ENCODE data around the gene PDE1A. TPM values are rescaled to one million over a fixed set of nuclear protein-coding genes. Genes with fewer than 3 reads are reported as not detected.

PDE1A gene
- total RNA-seq, 4 donors from 2014 or later, result 72.3 to 101 (median 85.7) TPM

- H3K27me3 ChIP-seq, result no peaks in the 10 kb centered on the region
- DNase-seq, result no peak
- no peak overlapping the region for H3K4me3 ChIP-seq (replicated peaks in 1 of 3)
- no peaks in the 10 kb centered on the region for H3K9me3 ChIP-seq
- H3K36me3 ChIP-seq, result no peaks in the 10 kb centered on the region
- no peaks in the 10 kb centered on the region for H3K4me1 ChIP-seq
- intact Hi-C loops (cut with DNase I), result loop anchor here (5.0 kb wide), 1 partner anchor 460 kb away; no protein-coding TSS in a partner anchor
- no peak for TF ChIP-seq POLR2A (IDR thresholded peaks at IDR 0.05)
- TF ChIP-seq, protein P1, sequence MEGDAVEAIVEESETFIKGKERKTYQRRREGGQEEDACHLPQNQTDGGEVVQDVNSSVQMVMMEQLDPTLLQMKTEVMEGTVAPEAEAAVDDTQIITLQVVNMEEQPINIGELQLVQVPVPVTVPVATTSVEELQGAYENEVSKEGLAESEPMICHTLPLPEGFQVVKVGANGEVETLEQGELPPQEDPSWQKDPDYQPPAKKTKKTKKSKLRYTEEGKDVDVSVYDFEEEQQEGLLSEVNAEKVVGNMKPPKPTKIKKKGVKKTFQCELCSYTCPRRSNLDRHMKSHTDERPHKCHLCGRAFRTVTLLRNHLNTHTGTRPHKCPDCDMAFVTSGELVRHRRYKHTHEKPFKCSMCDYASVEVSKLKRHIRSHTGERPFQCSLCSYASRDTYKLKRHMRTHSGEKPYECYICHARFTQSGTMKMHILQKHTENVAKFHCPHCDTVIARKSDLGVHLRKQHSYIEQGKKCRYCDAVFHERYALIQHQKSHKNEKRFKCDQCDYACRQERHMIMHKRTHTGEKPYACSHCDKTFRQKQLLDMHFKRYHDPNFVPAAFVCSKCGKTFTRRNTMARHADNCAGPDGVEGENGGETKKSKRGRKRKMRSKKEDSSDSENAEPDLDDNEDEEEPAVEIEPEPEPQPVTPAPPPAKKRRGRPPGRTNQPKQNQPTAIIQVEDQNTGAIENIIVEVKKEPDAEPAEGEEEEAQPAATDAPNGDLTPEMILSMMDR (IDR thresholded peaks at IDR 0.05), result no peak
- no peak overlapping the region for H3K27ac ChIP-seq
Measured at GRCh38 chr2:182187130-182187529, 239.7 kb downstream of the PDE1A start.

- Histone ChIP-seq H3K27ac (no peak overlapping the region), H3K27me3 (no peaks in the 10 kb centered on the region), H3K4me3 (replicated peaks in 1 of 3) (no peak overlapping the region), H3K4me1 (no peaks in the 10 kb centered on the region), H3K36me3 (no peaks in the 10 kb centered on the region), H3K9me3 (no peaks in the 10 kb centered on the region)
- intact Hi-C loops (cut with DNase I), result loop anchor here (5.0 kb wide), 1 partner anchor 461 kb away; no protein-coding TSS in a partner anchor
- TF ChIP-seq POLR2A (IDR thresholded peaks at IDR 0.05), result no peak
- TF ChIP-seq, protein P1 (IDR thresholded peaks at IDR 0.05), result peak; percentile 56 to 92 (median 78)
- 39 to 41% methylated on average over 4 of the region's 4 CpGs for WGBS, 2 donors
- DNase-seq, result no peak
Measured at GRCh38 chr2:182186132-182186735, 240.6 kb downstream of the PDE1A start.

DNA sequence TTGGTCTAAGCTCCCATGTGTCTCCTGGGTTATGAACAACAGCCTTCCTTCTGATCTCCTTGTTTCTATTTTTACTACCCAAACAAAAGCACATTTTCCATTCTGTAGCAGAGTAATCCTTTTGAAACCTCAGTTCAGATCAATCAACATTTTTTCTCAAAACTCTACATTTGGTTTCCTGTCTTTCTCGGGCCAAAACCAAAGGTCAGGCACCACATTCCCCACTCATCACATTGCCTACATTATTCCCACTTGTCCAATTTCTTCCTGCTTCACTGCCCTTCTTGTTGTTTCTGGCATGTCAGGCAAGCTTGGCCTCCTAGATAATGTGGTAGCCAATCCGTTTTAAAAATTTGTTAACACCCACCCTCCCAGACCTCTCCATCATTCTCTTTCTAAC is 244.4 kb downstream of the PDE1A start:
- Histone ChIP-seq H3K4me1 (no peaks in the 10 kb centered on the region), H3K27me3 (no peaks in the 10 kb centered on the region), H3K9me3 (no peaks in the 10 kb centered on the region), H3K27ac (no peak overlapping the region), H3K4me3 (replicated peaks in 1 of 3) (no peak overlapping the region), H3K36me3 (no peaks in the 10 kb centered on the region)
- no peak for DNase-seq
- intact Hi-C loops (cut with DNase I), result no loop called here
- WGBS, 2 donors, result 27 to 46% methylated on average over 2 of the region's 2 CpGs
- no peak for TF ChIP-seq POLR2A (IDR thresholded peaks at IDR 0.05)
- TF ChIP-seq, protein P1 (IDR thresholded peaks at IDR 0.05), result no peak

DNA sequence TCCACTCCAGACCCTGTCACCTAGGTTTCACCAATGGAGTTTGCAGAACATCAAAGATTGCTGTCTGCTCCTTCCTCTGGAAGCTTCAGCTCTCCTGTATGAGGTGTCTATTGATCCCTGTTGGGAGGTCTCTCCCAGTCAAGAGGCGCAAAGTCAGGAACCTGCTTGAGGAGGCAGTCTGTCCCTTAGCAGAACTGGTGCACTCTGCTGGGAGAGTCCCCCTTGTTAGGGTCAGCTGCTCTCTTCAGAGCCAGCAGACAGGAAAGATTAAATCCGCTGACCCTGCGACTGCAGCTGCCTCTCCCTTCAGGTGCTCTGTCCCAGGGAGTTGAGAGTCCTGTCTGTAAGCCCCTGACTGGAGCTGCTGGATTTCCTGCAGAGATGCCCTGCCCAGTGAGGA is 245.5 kb downstream of the PDE1A start:
- no peaks in the 10 kb centered on the region for H3K27me3 ChIP-seq
- no peak overlapping the region for H3K27ac ChIP-seq
- intact Hi-C loops (cut with DNase I), result no loop called here
- no peak for TF ChIP-seq POLR2A (IDR thresholded peaks at IDR 0.05)
- TF ChIP-seq, protein P1 (IDR thresholded peaks at IDR 0.05), result no peak
- DNase-seq, result no peak
- no peaks in the 10 kb centered on the region for H3K4me1 ChIP-seq
- H3K36me3 ChIP-seq, result no peaks in the 10 kb centered on the region
- 82 to 100% methylated on average over 1 to 3 of the region's 3 CpGs for WGBS, 2 donors
- no peaks in the 10 kb centered on the region for H3K9me3 ChIP-seq
- H3K4me3 ChIP-seq (replicated peaks in 1 of 3), result no peak overlapping the region

DNA sequence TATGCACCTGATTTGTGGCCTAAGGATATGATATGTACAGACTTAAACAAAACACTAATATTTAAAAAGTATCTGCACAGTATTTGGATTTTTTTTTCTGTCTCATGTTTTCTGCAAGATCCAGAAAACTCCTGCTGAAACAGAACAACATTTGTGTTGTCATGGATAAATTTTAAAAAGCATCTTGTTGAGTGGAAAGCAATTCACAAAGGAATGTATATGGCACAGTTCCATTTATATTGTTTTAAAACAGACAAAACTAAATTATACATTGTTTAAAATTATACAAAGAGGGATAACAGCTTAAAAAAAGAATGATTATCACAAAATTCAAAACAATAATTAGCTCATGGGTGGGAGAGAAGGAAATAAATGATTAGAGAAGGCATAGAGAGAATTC is 247.7 kb downstream of the PDE1A start:
- DNase-seq, result no peak
- Histone ChIP-seq H3K36me3 (no peaks in the 10 kb centered on the region), H3K4me1 (no peaks in the 10 kb centered on the region), H3K4me3 (replicated peaks in 1 of 3) (no peak overlapping the region), H3K9me3 (no peaks in the 10 kb centered on the region), H3K27me3 (no peaks in the 10 kb centered on the region), H3K27ac (no peak overlapping the region)
- intact Hi-C loops (cut with DNase I), result no loop called here
- TF ChIP-seq, protein P1 (IDR thresholded peaks at IDR 0.05), result no peak
- no peak for TF ChIP-seq POLR2A (IDR thresholded peaks at IDR 0.05)

Measured in thyroid gland (tissue), 4 donors.